Measurements from ENCODE around the gene CAMK2G.

CAMK2G gene

GRCh38 chr10:73786512-73786885, 87.9 kb downstream of the CAMK2G start:
- DNase-seq: no peak

GRCh38 chr10:73785721-73786511, 88.4 kb downstream of the CAMK2G start:
- DNase-seq: peak in 1 of 2 donors; percentile 23

GRCh38 chr10:73785211-73785720, 89.1 kb downstream of the CAMK2G start, which contains the start of gene ZSWIM8:
Gene ZSWIM8, plus strand, starts transcription at chr10:73785606. Its CDS starts 273 bp downstream, at chr10:73785879.
- peak; percentile 72 to 78 for DNase-seq

GRCh38 chr10:73782749-73783085, 91.6 kb downstream of the CAMK2G start:
- no peak for DNase-seq

GRCh38 chr10:73781879-73782748, 92.2 kb downstream of the CAMK2G start, which contains the start of gene CHCHD1:
Gene CHCHD1, plus strand, starts transcription at chr10:73782048. Its CDS starts 28 bp downstream, at chr10:73782076.
- peak; percentile 91 to 92 for DNase-seq

GRCh38 chr10:73781548-73781878, 92.8 kb downstream of the CAMK2G start:
- DNase-seq: no peak

- no peak for DNase-seq
Observed at GRCh38 chr10:73780966-73781365, 93.4 kb downstream of the CAMK2G start.

GRCh38 chr10:73780301-73780700, 94.1 kb downstream of the CAMK2G start:
- DNase-seq: no peak

GRCh38 chr10:73779539-73780197, 94.7 kb downstream of the CAMK2G start:
- no peak for DNase-seq

- no peak for DNase-seq
Observed at GRCh38 chr10:73779018-73779417, 95.3 kb downstream of the CAMK2G start.

GRCh38 chr10:73774637-73775036, 99.7 kb downstream of the CAMK2G start:
- no peak for DNase-seq

GRCh38 chr10:73773152-73773879, 101.0 kb downstream of the CAMK2G start:
- no peak for DNase-seq

- peak; percentile 71 to 72 for DNase-seq
Observed at GRCh38 chr10:73772281-73773151, 101.8 kb downstream of the CAMK2G start.

GRCh38 chr10:73771722-73772280, 102.6 kb downstream of the CAMK2G start:
- DNase-seq: peak; percentile 69 to 72

- no peak for DNase-seq
Observed at GRCh38 chr10:73769396-73769795, 105.0 kb downstream of the CAMK2G start.

GRCh38 chr10:73768881-73769280, 105.5 kb downstream of the CAMK2G start:
- peak in 1 of 2 donors; percentile 25 for DNase-seq

- no peak for DNase-seq
Observed at GRCh38 chr10:73765066-73765465, 109.3 kb downstream of the CAMK2G start.

GRCh38 chr10:73763343-73763742, 111.0 kb downstream of the CAMK2G start:
- DNase-seq: no peak

- no peak for DNase-seq
Observed at GRCh38 chr10:73762915-73763314, 111.4 kb downstream of the CAMK2G start.

All from stimulated activated CD4-positive, alpha-beta T cell treated with anti-CD3 and anti-CD28 coated beads, Interleukin-2, amount 100 ng/mL, for 48 hours (primary cell).